Erythroblast (primary cell): Measurements from ENCODE around the gene ATG10.

ENCODE experiments used
- GATA1 ChIP-seq: IDR thresholded peaks from 2 replicates; pipeline ENCODE4 v1.6.1; 2011; ENCODE audit warnings: low read depth, mild to moderate bottlenecking, control low read depth, low read length, moderate library complexity
- POLR2A ChIP-seq: IDR thresholded peaks from 2 replicates; pipeline ENCODE4 v1.6.1; 2011; ENCODE audit warnings: mild to moderate bottlenecking, low read length

DNA sequence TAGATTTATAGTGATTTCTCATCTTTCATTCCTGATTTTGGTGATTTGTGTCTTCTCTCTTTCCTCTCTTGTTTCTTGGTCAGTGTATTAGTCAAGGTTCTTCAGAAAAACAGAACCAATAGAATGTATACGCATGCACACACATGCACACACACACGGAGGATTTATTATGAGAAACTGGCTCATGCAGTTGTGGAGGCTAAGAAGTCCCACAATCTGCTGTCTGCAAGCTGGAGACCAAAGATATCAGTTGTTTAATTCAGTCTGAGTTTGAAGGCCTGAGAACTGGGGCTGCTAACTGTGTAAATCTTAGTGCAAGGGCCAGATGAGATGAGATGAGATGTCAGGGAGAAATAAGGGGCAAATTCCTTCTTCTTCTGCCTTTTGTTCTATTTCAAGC is 312.1 kb downstream of the ATG10 start:
- no peak for TF ChIP-seq POLR2A
- TF ChIP-seq GATA1: no peak
